ENCODE measurements around the gene MXD3.

Gene MXD3

DNA sequence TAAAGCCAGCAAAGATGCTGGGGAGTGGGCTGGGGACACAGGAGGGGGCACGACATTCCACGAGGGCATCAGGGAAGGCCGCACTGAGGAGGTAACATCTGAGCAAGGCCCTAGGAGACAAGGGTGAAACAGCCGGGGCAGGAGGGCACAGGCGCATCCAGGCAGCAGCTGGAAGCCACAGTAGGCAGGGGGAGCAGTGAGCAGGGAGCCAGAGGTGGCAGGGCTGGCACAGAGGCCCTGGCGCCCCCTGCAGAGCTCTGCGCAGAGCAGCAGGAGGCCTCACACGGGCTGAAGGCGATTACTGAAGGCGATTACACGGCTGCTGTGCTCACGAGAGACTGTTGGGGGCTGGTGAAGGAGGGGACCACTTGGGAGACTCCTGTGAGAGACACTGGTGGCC, 24.4 kb upstream of the MXD3 start:
- H3K4me1 ChIP-seq (ENCODE audit: insufficient read depth, low read length, severe bottlenecking): no peaks in the 10 kb centered on the region
- peaks cover 7% of the 10 kb centered on the region; the same call in 1 of the 2 replicates for H3K79me2 ChIP-seq (ENCODE audit: insufficient read depth, low read length)
- no peak overlapping the region for H3K4me2 ChIP-seq (ENCODE audit: low read length)
- no peak overlapping the region for H3K27ac ChIP-seq (ENCODE audit: low read depth, low read length, poor library complexity, severe bottlenecking)
- H3K4me3 ChIP-seq (ENCODE audit: low read depth, low read length, poor library complexity, severe bottlenecking): no peak overlapping the region
- TF ChIP-seq CTCF (IDR thresholded peaks at IDR 0.05; ENCODE audit: low read length): peak; percentile 61
- no peak for TF ChIP-seq EZH2 (IDR thresholded peaks at IDR 0.05; ENCODE audit: borderline replicate concordance, low read length)
- H2AFZ ChIP-seq (ENCODE audit: low read length): no peak overlapping the region
- no peaks in the 10 kb centered on the region for H3K9me3 ChIP-seq (ENCODE audit: low read length)
- H3F3A ChIP-seq (ENCODE audit: insufficient read depth, low read length): no peaks in the 10 kb centered on the region
- H3K9ac ChIP-seq (ENCODE audit: low read length): no peak overlapping the region
- H3K9me2 ChIP-seq (ENCODE audit: low read depth, low read length): no peaks in the 10 kb centered on the region
- peaks cover 91% of the 10 kb centered on the region for H3K36me3 ChIP-seq (ENCODE audit: insufficient read depth, low read length)
- H4K20me1 ChIP-seq (ENCODE audit: insufficient read depth, low read length): no peaks in the 10 kb centered on the region
- H3K27me3 ChIP-seq (ENCODE audit: insufficient read depth, low read length): no peaks in the 10 kb centered on the region

GRCh38 chr5:177335701-177336065, 24.0 kb upstream of the MXD3 start:
- Histone ChIP-seq H3K4me3 (ENCODE audit: low read depth, low read length, poor library complexity, severe bottlenecking) (no peak overlapping the region), H3K27ac (ENCODE audit: low read depth, low read length, poor library complexity, severe bottlenecking) (no peak overlapping the region), H3K79me2 (ENCODE audit: insufficient read depth, low read length) (peaks cover 7% of the 10 kb centered on the region; the same call in 1 of the 2 replicates), H3F3A (ENCODE audit: insufficient read depth, low read length) (no peaks in the 10 kb centered on the region), H3K36me3 (ENCODE audit: insufficient read depth, low read length) (peaks cover 94% of the 10 kb centered on the region), H3K27me3 (ENCODE audit: insufficient read depth, low read length) (no peaks in the 10 kb centered on the region), H3K4me1 (ENCODE audit: insufficient read depth, low read length, severe bottlenecking) (no peaks in the 10 kb centered on the region), H3K4me2 (ENCODE audit: low read length) (no peak overlapping the region), H4K20me1 (ENCODE audit: insufficient read depth, low read length) (no peaks in the 10 kb centered on the region), H3K9me3 (ENCODE audit: low read length) (no peaks in the 10 kb centered on the region), H3K9me2 (ENCODE audit: low read depth, low read length) (no peaks in the 10 kb centered on the region), H3K9ac (ENCODE audit: low read length) (no peak overlapping the region), H2AFZ (ENCODE audit: low read length) (no peak overlapping the region)
- no peak for TF ChIP-seq EZH2 (IDR thresholded peaks at IDR 0.05; ENCODE audit: borderline replicate concordance, low read length)
- no peak for TF ChIP-seq CTCF (IDR thresholded peaks at IDR 0.05; ENCODE audit: low read length)

DNA sequence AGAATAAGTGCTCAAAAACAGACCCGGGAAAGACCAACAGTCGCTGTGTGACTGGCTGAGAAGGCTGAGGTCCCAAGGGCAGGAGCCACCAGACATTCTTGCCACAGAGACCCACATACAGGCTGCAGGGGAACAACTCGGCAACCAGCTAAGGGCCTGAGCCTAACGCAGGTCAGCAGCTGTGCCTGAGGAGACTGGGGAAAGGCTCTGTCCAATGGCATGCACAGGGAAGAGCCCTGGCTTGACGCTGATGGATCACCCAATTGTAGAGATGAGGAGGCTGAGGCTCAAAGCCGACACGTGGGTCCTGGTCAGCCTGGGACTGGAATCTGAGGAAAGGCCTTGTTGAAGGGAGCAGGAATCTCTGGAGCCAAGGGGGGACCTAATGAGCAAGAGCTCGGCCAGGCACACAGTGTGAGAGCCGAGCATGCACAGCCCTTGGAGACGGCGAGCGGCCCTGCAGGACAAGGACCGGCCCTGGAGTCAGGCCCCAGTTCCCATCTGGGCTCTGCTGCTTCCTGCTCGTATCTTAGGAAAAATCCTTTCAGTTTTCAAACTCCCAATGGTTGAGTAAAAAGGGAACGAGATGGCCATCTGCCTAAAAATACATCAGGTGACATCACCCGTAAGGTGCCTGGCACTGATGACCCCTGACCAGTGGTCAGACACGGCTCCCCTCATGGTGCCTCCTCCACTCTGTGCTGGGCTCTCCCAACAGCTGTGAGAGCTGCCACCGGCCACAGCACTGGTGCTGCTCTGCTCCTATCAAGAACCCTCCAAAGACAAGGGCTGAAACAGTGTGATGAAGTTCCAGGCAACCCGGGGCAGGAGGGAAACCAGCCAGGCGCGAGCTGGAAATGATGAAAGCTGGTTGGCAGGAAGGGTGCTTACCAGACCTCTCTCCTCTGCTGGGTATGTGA, 23.3 kb upstream of the MXD3 start:
- Histone ChIP-seq H3F3A (ENCODE audit: insufficient read depth, low read length) (no peaks in the 10 kb centered on the region), H3K36me3 (ENCODE audit: insufficient read depth, low read length) (peaks cover 93% of the 10 kb centered on the region), H3K27ac (ENCODE audit: low read depth, low read length, poor library complexity, severe bottlenecking) (no peak overlapping the region), H3K9me2 (ENCODE audit: low read depth, low read length) (no peaks in the 10 kb centered on the region), H3K4me1 (ENCODE audit: insufficient read depth, low read length, severe bottlenecking) (no peaks in the 10 kb centered on the region), H4K20me1 (ENCODE audit: insufficient read depth, low read length) (no peaks in the 10 kb centered on the region), H3K27me3 (ENCODE audit: insufficient read depth, low read length) (no peaks in the 10 kb centered on the region), H3K79me2 (ENCODE audit: insufficient read depth, low read length) (peaks cover 7% of the 10 kb centered on the region; the same call in 1 of the 2 replicates), H3K9ac (ENCODE audit: low read length) (no peak overlapping the region), H2AFZ (ENCODE audit: low read length) (no peak overlapping the region), H3K4me2 (ENCODE audit: low read length) (no peak overlapping the region), H3K9me3 (ENCODE audit: low read length) (no peaks in the 10 kb centered on the region), H3K4me3 (ENCODE audit: low read depth, low read length, poor library complexity, severe bottlenecking) (no peak overlapping the region)
- TF ChIP-seq EZH2 (IDR thresholded peaks at IDR 0.05; ENCODE audit: borderline replicate concordance, low read length) (no peak), CTCF (IDR thresholded peaks at IDR 0.05; ENCODE audit: low read length) (no peak)

Data from OCI-LY1 (cell line).